GM12865 (cell line): Measurements from ENCODE around the gene BAK1.

Experiments
- DNase-seq: peaks from one replicate; pipeline ENCODE4 v3.0.0; 2010; ENCODE audit warnings: low read depth
- H3K4me3 ChIP-seq: 2 replicates; pipeline ENCODE4 v1.5.1; 2011; ENCODE audit warnings: mild to moderate bottlenecking, low read depth, low read length, control low read depth
- TF ChIP-seq, protein P1 (sequence below): IDR thresholded peaks from 2 replicates; pipeline ENCODE4 v1.5.1; 2011; ENCODE audit warnings: low read length, control low read depth, low read depth, inconsistent platforms; ENCODE audit not compliant: insufficient read depth; ENCODE audit errors: missing control alignments

BAK1 gene

DNA sequence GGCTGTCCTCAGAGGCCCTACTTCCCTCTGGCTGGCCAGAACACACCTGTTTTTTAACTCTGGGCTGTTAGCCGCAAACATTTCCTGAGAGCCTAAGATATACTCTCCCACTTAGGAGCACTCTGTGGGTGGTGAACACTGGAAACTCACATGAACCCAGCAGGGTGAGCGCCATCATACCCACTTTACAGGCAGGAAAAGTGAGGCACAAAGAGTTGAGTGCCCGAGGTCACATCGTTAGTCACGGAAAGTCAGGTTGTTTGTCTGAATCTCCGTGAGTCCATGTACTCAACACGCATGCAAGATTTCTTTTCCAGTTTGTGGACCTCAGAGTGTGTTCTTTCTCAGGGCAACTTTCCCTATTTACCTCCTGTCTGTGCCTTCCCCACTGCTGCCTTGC, 1.9 kb downstream of the BAK1 start:
- peak overlapping the region; percentile 96 for H3K4me3 ChIP-seq
- no peak for DNase-seq
- TF ChIP-seq, protein P1, sequence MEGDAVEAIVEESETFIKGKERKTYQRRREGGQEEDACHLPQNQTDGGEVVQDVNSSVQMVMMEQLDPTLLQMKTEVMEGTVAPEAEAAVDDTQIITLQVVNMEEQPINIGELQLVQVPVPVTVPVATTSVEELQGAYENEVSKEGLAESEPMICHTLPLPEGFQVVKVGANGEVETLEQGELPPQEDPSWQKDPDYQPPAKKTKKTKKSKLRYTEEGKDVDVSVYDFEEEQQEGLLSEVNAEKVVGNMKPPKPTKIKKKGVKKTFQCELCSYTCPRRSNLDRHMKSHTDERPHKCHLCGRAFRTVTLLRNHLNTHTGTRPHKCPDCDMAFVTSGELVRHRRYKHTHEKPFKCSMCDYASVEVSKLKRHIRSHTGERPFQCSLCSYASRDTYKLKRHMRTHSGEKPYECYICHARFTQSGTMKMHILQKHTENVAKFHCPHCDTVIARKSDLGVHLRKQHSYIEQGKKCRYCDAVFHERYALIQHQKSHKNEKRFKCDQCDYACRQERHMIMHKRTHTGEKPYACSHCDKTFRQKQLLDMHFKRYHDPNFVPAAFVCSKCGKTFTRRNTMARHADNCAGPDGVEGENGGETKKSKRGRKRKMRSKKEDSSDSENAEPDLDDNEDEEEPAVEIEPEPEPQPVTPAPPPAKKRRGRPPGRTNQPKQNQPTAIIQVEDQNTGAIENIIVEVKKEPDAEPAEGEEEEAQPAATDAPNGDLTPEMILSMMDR, result no peak

DNA sequence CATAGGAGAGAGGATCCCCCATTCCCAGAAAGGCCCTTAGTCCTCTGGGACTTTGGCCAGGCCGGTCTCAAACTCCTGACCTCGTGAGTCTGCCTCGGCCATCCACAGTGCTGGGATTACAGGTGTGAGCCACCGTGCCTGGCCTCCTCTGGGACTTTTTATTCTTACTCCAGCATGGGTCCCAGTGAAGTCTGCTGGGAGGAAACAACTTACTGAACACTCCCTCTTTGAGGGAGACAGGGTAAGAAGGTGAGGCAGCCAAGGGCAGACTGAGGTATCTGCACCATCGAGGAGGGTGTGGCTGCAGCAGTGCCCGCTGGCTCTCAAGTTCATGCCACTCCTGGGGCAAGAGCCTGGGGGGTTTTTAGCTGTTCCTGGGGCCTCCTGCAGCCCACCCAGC, 2.4 kb downstream of the BAK1 start:
- H3K4me3 ChIP-seq, result peak overlapping the region; percentile 96
- DNase-seq, result no peak
- TF ChIP-seq, protein P1, result no peak

DNA sequence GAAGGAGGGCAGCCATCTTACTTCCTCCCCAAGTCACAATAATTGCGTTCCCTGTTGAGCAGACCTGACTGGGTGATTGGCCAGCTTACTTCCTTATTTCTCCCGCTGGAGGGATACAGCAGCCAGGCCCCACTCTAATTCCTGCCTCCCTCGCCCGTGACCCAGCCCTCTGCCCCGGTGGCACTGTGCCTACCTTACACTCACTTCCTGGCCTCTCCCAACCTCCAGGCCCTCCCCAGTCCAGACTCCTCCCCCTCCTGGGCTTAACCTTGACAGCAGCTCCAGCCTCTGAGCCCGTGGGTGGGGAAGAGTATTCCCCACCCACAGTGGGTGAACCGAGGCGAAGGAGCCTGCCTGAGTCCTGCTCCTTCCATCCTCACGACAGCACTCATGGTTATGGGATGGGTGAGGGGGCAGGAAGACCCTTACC, 3.0 kb downstream of the BAK1 start:
- TF ChIP-seq, protein P1, result no peak
- H3K4me3 ChIP-seq, result no peak overlapping the region
- no peak for DNase-seq

DNA sequence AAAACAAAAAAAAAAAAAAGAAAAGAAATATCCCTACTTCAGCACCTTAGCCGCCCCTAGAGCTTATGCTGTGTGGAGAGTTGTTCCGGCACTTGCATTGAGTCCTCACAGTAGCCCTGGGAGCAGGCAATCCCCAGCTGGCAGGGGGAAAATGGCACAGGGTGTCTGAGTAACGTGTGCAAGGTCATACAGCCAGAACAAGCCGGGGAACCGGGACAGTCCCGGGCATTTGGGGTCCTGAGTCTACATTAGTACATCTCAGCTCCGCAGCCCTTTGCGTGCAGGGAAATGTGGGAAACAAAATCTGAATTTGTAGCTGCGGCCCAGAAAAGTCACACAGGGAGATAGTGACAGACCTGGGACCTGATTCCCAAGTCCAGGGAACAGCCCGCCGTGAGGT, 3.4 kb downstream of the BAK1 start:
- TF ChIP-seq, protein P1, result no peak
- H3K4me3 ChIP-seq, result no peak overlapping the region
- no peak for DNase-seq

DNA sequence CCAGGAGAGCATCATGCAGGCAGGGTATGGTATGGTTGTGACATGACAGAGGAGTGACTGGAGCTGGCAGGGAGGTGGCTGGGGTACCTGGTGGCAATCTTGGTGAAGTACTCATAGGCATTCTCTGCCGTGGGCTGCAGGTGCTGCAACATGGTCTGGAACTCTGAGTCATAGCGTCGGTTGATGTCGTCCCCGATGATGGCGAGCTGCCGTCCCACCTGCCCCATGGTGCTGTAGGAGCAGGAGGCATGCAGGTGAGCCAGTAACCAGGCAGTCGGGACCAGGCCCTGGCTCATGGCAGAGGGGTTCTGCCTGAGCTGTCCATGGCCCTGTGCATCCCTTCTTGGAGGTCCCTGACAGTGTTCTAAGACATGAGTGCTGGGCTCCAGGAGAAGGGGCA, 4.9 kb downstream of the BAK1 start:
- H3K4me3 ChIP-seq, result no peak overlapping the region
- DNase-seq, result no peak
- TF ChIP-seq, protein P1, result no peak

DNA sequence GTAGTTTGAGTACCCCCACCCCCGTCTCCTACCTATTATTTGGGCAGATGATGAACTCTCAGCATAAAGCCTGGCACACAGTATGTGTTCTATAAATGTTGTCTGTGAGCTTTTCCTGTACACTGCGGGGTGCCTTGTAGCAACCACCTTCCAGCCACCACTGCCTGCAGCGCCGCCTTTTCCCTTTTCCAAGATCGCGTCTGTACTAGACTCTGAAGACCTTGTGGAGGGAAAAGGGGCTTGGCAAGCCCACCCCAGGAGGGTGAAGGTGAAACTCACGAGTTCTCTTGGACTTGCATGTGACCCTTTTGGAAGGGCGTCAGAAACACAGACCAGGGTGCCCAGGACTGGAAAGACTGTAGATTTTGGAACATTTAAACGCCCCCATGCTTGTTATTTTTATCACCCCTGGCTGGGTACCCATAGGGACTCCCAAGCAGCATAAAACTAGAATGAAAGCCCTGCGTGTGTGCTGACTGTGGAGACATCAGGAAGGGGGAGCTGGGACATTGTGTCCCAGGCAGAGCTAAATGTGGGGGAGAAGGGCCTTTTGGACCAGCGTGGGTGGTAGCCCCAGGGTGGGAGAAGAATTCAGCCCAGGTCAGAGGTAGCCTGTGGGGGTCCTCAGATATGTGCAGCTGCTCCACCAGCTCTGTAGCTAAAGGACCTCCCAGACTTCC, 8.3 kb downstream of the BAK1 start:
- TF ChIP-seq, protein P1, result no peak
- peak overlapping the region; percentile 61 for H3K4me3 ChIP-seq
- DNase-seq, result no peak
